ENCODE data around the gene POLRMT. TPM values are rescaled to one million over a fixed set of nuclear protein-coding genes. Genes with fewer than 3 reads are reported as not detected.

POLRMT gene
- total and polyA plus RNA-seq, 2 experiments from 2014 or later, result 98.0 to 148 TPM

GRCh38 chr19:653425-653824 is 20.1 kb upstream of the POLRMT start (continued):
- TF ChIP-seq, protein P1, sequence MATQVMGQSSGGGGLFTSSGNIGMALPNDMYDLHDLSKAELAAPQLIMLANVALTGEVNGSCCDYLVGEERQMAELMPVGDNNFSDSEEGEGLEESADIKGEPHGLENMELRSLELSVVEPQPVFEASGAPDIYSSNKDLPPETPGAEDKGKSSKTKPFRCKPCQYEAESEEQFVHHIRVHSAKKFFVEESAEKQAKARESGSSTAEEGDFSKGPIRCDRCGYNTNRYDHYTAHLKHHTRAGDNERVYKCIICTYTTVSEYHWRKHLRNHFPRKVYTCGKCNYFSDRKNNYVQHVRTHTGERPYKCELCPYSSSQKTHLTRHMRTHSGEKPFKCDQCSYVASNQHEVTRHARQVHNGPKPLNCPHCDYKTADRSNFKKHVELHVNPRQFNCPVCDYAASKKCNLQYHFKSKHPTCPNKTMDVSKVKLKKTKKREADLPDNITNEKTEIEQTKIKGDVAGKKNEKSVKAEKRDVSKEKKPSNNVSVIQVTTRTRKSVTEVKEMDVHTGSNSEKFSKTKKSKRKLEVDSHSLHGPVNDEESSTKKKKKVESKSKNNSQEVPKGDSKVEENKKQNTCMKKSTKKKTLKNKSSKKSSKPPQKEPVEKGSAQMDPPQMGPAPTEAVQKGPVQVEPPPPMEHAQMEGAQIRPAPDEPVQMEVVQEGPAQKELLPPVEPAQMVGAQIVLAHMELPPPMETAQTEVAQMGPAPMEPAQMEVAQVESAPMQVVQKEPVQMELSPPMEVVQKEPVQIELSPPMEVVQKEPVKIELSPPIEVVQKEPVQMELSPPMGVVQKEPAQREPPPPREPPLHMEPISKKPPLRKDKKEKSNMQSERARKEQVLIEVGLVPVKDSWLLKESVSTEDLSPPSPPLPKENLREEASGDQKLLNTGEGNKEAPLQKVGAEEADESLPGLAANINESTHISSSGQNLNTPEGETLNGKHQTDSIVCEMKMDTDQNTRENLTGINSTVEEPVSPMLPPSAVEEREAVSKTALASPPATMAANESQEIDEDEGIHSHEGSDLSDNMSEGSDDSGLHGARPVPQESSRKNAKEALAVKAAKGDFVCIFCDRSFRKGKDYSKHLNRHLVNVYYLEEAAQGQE (IDR thresholded peaks at IDR 0.05; ENCODE audit: unreplicated experiment), result no peak
- no peak for TF ChIP-seq EZH2 (IDR thresholded peaks at IDR 0.05; ENCODE audit: low read depth, unreplicated experiment)
- TF ChIP-seq JUNB (IDR thresholded peaks at IDR 0.05; ENCODE audit: unreplicated experiment), result no peak

- Histone ChIP-seq H3F3A (replicated peaks; ENCODE audit: low read depth) (peaks cover 3% of the 10 kb centered on the region; the same call in 1 of the 2 replicates), H3K4me2 (no peak overlapping the region), H3K79me2 (replicated peaks; ENCODE audit: insufficient read depth) (peaks cover 56% of the 10 kb centered on the region), H4K20me1 (replicated peaks; ENCODE audit: insufficient read depth) (peaks cover 20% of the 10 kb centered on the region), H3K36me3 (ENCODE audit: insufficient read depth) (no peaks in the 10 kb centered on the region), H2AFZ (no peak overlapping the region), H3K27me3 (ENCODE audit: insufficient read depth) (no peaks in the 10 kb centered on the region), H3K4me1 (ENCODE audit: insufficient read depth) (no peaks in the 10 kb centered on the region), H3K4me3 (no peak overlapping the region), H3K9me2 (ENCODE audit: insufficient read depth) (no peaks in the 10 kb centered on the region), H3K27ac (ENCODE audit: low read depth) (no peak overlapping the region)
- Mint-ChIP-seq H3K9me3 (no peaks in the 10 kb centered on the region), H3K4me3 (no peak overlapping the region), H3K27me3 (ENCODE audit: insufficient read depth, low read depth, poor library complexity) (peaks cover 8% of the 10 kb centered on the region), H3K27ac (no peak overlapping the region), H3K4me1 (no peaks in the 10 kb centered on the region; the same call in 2 of the 3 replicates), H3K36me3 (ENCODE audit: low read depth) (peaks cover 25% of the 10 kb centered on the region)
- DNase-seq (ENCODE audit: low spot score) (no peak), ATAC-seq (no peak)
- no peak for TF ChIP-seq NANOG (IDR thresholded peaks at IDR 0.05; ENCODE audit: borderline replicate concordance)
- no peak for TF ChIP-seq ZNF114 (CRISPR knock-in tag; IDR thresholded peaks at IDR 0.05)
- TF ChIP-seq ZNF462 (CRISPR knock-in tag; IDR thresholded peaks at IDR 0.05), result no peak
- TF ChIP-seq CTCF (conservative IDR thresholded peaks at IDR 0.05; ENCODE audit: low read depth in 2 of 2), result no peak
- TF ChIP-seq POLR2AphosphoS5 (IDR thresholded peaks at IDR 0.05; ENCODE audit: low read depth), result no peak
- no peak for TF ChIP-seq EZH2phosphoT487 (IDR thresholded peaks at IDR 0.05; ENCODE audit: unreplicated experiment)
- TF ChIP-seq, protein P2, sequence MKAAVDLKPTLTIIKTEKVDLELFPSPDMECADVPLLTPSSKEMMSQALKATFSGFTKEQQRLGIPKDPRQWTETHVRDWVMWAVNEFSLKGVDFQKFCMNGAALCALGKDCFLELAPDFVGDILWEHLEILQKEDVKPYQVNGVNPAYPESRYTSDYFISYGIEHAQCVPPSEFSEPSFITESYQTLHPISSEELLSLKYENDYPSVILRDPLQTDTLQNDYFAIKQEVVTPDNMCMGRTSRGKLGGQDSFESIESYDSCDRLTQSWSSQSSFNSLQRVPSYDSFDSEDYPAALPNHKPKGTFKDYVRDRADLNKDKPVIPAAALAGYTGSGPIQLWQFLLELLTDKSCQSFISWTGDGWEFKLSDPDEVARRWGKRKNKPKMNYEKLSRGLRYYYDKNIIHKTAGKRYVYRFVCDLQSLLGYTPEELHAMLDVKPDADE (IDR thresholded peaks at IDR 0.05), result no peak
- TF ChIP-seq CREB1 (CRISPR knock-in tag; IDR thresholded peaks at IDR 0.05; ENCODE audit: low read depth), result no peak
- no peak for TF ChIP-seq ZNF331 (CRISPR knock-in tag; IDR thresholded peaks at IDR 0.05; ENCODE audit: low read depth)
These were observed 19.4 kb upstream of the POLRMT start for GRCh38 chr19:652467-653389.
